ENCODE measurements around the gene RPS6KB1.
"Not testable (repeated sequence)": the region's sequence is repeated elsewhere in the genome, so short reads cannot be mapped to it uniquely, and the experiment has no call there.

RPS6KB1 gene

DNA sequence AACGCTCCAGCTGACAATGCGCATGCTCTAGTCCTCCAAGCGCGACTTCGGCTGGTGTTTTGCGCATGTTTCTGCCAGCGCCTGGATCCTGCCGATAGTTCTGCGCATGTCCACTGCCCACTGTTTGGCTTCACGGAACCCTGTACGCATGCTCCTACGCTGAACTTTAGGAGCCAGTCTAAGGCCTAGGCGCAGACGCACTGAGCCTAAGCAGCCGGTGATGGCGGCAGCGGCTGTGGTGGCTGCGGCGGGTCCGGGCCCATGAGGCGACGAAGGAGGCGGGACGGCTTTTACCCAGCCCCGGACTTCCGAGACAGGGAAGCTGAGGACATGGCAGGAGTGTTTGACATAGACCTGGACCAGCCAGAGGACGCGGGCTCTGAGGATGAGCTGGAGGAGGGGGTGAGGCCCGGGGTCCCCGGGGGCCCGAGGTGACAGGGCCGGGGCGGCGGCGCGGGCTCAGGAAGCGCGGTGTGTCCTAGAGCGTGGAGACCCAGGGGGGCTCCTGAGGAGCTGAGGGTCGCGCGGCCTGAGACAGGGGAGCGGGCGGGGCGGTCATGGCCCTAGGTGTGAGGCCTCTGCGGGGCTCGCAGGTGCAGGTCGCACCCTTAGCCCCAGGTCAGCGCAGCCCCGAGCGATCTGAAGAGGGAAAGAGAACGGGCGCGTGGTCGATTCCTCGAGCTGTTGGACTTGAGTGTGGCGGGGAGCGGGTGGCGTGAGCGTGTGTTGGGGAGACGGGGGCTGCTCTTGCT, at the start of gene RPS6KB1, which contains the start of gene TUBD1:
RPS6KB1 (plus strand) TSS at position 198 of the 752 bp plus-strand sequence; CDS start at position 262, 64 bp downstream.
TUBD1 (minus strand) TSS at position 20 of the 752 bp plus-strand sequence. CDS start 1,941 bp downstream, outside the sequence.
- Histone ChIP-seq H3K9ac (ENCODE audit: low read depth, low read length) (peak within 1 kb of the TSS; percentile 76; the same call in 1 of the 2 replicates), H3K27ac (ENCODE audit: low read length) (no peak within 1 kb of the TSS), H3K27me3 (ENCODE audit: insufficient read depth, low read length) (no peaks in the 10 kb centered on the region), H3K9me3 (ENCODE audit: insufficient read depth, low read depth, low read length) (no peaks in the 10 kb centered on the region), H3K4me3 (ENCODE audit: low read length) (peak within 1 kb of the TSS; percentile 89), H3K4me1 (ENCODE audit: insufficient read depth, low read length) (0 out of 2 replicates have a peak, but pooled peaks cover 6% of the 10 kb centered on the region), H3K36me3 (ENCODE audit: insufficient read depth, low read depth, low read length) (peaks cover 12% of the 10 kb centered on the region)

DNA sequence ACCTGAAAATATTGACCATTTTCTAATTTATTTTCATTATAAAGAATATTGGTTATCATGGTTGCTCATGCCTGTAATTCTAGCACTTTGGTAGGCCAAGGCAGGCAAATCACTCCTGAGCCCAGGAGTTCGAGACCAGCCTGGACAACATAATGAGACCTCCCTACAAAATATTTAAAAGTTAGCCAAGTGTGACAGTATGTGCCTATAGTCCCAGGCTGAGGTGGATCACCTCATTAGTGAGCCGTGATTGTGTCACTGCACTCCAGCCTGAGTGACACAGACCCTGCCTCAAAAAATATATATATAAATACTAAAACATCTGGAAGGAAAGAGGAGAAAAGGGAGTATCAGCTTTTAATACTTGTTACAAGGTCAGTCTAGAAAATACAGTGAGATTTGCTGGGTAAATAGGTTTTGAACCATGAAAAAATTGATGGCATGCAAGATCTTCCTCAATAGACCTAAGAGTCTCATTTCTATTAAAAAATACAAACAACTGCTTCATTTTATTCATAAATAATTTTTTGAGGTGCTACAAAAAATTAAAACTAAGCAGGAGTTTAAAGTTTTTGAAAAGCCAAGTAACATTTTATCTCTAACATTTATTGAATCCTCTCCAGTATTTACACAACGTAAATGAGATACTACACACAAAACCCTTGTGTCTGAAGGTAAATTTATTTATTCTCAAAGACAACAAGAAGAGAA, 47.9 kb upstream of the RPS6KB1 start:
- H3K4me3 ChIP-seq (ENCODE audit: low read length), result no peak overlapping the region
- H3K4me1 ChIP-seq (ENCODE audit: insufficient read depth, low read length), result peaks cover 19% of the 10 kb centered on the region; the same call in 1 of the 2 replicates
- no peaks in the 10 kb centered on the region for H3K9me3 ChIP-seq (ENCODE audit: insufficient read depth, low read depth, low read length)
- H3K9ac ChIP-seq (ENCODE audit: low read depth, low read length), result no peak overlapping the region
- no peak overlapping the region for H3K27ac ChIP-seq (ENCODE audit: low read length)
- H3K36me3 ChIP-seq (ENCODE audit: insufficient read depth, low read depth, low read length), result peaks cover 19% of the 10 kb centered on the region
- H3K27me3 ChIP-seq (ENCODE audit: insufficient read depth, low read length), result no peaks in the 10 kb centered on the region

GRCh38 chr17:59845595-59846393, 47.1 kb upstream of the RPS6KB1 start:
- Histone ChIP-seq H3K9ac (ENCODE audit: low read depth, low read length) (no peak overlapping the region), H3K27ac (ENCODE audit: low read length) (no peak overlapping the region), H3K4me3 (ENCODE audit: low read length) (no peak overlapping the region), H3K4me1 (ENCODE audit: insufficient read depth, low read length) (peaks cover 19% of the 10 kb centered on the region; the same call in 1 of the 2 replicates), H3K9me3 (ENCODE audit: insufficient read depth, low read depth, low read length) (no peaks in the 10 kb centered on the region), H3K27me3 (ENCODE audit: insufficient read depth, low read length) (no peaks in the 10 kb centered on the region), H3K36me3 (ENCODE audit: insufficient read depth, low read depth, low read length) (peaks cover 13% of the 10 kb centered on the region; the same call in 1 of the 2 replicates)

- Histone ChIP-seq H3K27me3 (ENCODE audit: insufficient read depth, low read length) (no peaks in the 10 kb centered on the region), H3K4me3 (ENCODE audit: low read length) (no peak overlapping the region), H3K27ac (ENCODE audit: low read length) (no peak overlapping the region), H3K9me3 (ENCODE audit: insufficient read depth, low read depth, low read length) (no peaks in the 10 kb centered on the region), H3K36me3 (ENCODE audit: insufficient read depth, low read depth, low read length) (peaks cover 7% of the 10 kb centered on the region; the same call in 1 of the 2 replicates), H3K4me1 (ENCODE audit: insufficient read depth, low read length) (peaks cover 17% of the 10 kb centered on the region), H3K9ac (ENCODE audit: low read depth, low read length) (no peak overlapping the region)
These were observed 46.3 kb upstream of the RPS6KB1 start for GRCh38 chr17:59846394-59847165.

DNA sequence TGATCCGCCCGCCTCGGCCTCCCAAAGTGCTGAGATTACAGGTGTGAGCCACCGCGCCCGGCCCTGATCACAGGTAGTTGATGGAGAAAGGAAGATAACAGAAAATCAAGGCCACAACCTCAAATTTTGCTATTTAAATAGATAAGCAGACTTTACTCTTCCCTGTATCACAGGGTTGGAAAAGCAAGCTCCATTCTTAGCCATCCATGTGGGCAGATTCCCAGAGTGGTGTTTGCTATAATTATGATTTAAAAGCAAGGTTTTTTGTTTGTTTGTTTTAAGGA, 44.6 kb upstream of the RPS6KB1 start:
- H3K4me1 ChIP-seq (ENCODE audit: insufficient read depth, low read length), result peaks cover 25% of the 10 kb centered on the region
- H3K9ac ChIP-seq (ENCODE audit: low read depth, low read length), result no peak overlapping the region
- no peak overlapping the region for H3K27ac ChIP-seq (ENCODE audit: low read length)
- no peak overlapping the region for H3K4me3 ChIP-seq (ENCODE audit: low read length)
- H3K9me3 ChIP-seq (ENCODE audit: insufficient read depth, low read depth, low read length), result no peaks in the 10 kb centered on the region
- H3K36me3 ChIP-seq (ENCODE audit: insufficient read depth, low read depth, low read length), result no peaks in the 10 kb centered on the region
- no peaks in the 10 kb centered on the region for H3K27me3 ChIP-seq (ENCODE audit: insufficient read depth, low read length)

DNA sequence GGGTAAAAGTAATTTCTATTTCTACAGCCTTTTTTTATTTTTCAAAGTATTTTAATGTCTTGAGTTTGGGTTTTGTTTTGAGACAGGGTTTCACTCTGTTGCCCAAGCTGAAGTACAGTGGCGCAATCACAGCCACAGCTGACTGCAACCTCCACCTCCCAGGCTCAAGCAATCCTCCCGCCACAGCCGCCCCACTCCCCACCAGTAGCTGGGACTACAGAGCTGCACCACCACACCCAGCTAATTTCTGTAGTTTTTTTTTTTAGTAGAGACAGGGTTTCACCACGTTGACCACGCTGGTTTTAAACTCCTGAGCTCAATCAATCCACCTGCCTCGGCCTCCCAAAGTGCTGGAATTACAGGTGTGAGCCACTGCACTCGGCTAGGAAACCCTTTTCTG, 44.1 kb upstream of the RPS6KB1 start:
- Histone ChIP-seq H3K4me1 (ENCODE audit: insufficient read depth, low read length) (peaks cover 30% of the 10 kb centered on the region), H3K9ac (ENCODE audit: low read depth, low read length) (no peak overlapping the region)

DNA sequence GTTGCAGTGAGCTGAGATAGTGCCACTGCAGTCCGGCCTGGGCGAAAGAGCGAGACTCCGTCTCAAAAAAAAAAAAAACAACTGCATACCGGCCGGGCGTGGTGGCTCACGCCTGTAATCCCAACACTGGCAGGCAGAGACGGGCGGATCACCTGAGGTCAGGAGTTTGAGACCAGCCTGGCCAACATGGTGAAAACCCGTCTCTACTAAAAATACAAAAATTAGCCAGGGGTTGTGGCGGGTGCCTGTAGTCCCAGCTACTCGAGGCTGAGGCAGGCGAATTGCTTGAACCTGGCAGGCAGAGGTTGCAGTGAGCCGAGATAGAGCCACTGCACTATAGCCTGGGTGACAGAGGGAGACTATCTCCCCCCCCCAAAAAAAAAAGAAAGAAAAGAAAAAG, 42.6 kb upstream of the RPS6KB1 start:
- H3K36me3 ChIP-seq (ENCODE audit: insufficient read depth, low read depth, low read length); H3K9ac ChIP-seq (ENCODE audit: low read depth, low read length); H3K27ac ChIP-seq (ENCODE audit: low read length); H3K9me3 ChIP-seq (ENCODE audit: insufficient read depth, low read depth, low read length); H3K27me3 ChIP-seq (ENCODE audit: insufficient read depth, low read length); H3K4me3 ChIP-seq (ENCODE audit: low read length): not testable (repeated sequence)
- H3K4me1 ChIP-seq (ENCODE audit: insufficient read depth, low read length), result peaks cover 31% of the 10 kb centered on the region

More for the DNA sequence above, 44.1 kb upstream of the RPS6KB1 start:
- H3K4me3 ChIP-seq (ENCODE audit: low read length), result no peak overlapping the region
- no peaks in the 10 kb centered on the region for H3K36me3 ChIP-seq (ENCODE audit: insufficient read depth, low read depth, low read length)
- H3K9me3 ChIP-seq (ENCODE audit: insufficient read depth, low read depth, low read length), result no peaks in the 10 kb centered on the region
- no peak overlapping the region for H3K27ac ChIP-seq (ENCODE audit: low read length)
- no peaks in the 10 kb centered on the region for H3K27me3 ChIP-seq (ENCODE audit: insufficient read depth, low read length)

- Histone ChIP-seq H3K9ac (ENCODE audit: low read depth, low read length) (no peak overlapping the region), H3K4me1 (ENCODE audit: insufficient read depth, low read length) (peaks cover 18% of the 10 kb centered on the region), H3K4me3 (ENCODE audit: low read length) (no peak overlapping the region), H3K27me3 (ENCODE audit: insufficient read depth, low read length) (no peaks in the 10 kb centered on the region), H3K27ac (ENCODE audit: low read length) (no peak overlapping the region), H3K36me3 (ENCODE audit: insufficient read depth, low read depth, low read length) (no peaks in the 10 kb centered on the region), H3K9me3 (ENCODE audit: insufficient read depth, low read depth, low read length) (no peaks in the 10 kb centered on the region)
These were observed 41.2 kb upstream of the RPS6KB1 start for GRCh38 chr17:59851439-59852375.

DNA sequence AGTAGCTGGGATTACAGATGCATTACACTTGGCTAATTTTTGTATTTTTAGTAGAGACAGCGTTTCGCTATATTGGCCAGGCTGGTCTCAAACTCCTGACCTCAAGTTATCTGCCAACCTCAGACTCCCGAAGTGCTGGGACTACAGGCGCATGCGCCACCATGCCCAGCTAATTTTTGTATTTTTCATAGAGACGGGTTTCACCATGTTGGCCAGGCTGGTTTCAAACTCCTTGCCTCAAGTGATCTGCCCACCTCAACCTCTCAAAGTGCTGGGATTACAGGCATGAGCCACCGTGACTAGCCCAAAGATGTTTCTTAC, 40.1 kb upstream of the RPS6KB1 start:
- peak overlapping the region; percentile 45 for H3K9ac ChIP-seq (ENCODE audit: low read depth, low read length)
- H3K4me1 ChIP-seq (ENCODE audit: insufficient read depth, low read length), result peaks cover 22% of the 10 kb centered on the region
- H3K4me3 ChIP-seq (ENCODE audit: low read length); H3K9me3 ChIP-seq (ENCODE audit: insufficient read depth, low read depth, low read length); H3K36me3 ChIP-seq (ENCODE audit: insufficient read depth, low read depth, low read length); H3K27me3 ChIP-seq (ENCODE audit: insufficient read depth, low read length): not testable (repeated sequence)
- H3K27ac ChIP-seq (ENCODE audit: low read length), result peak overlapping the region; percentile 54

- H3K4me3 ChIP-seq (ENCODE audit: low read length), result no peak overlapping the region
- H3K9me3 ChIP-seq (ENCODE audit: insufficient read depth, low read depth, low read length), result no peaks in the 10 kb centered on the region
- peaks cover 22% of the 10 kb centered on the region for H3K4me1 ChIP-seq (ENCODE audit: insufficient read depth, low read length)
- H3K9ac ChIP-seq (ENCODE audit: low read depth, low read length), result peak overlapping the region; percentile 45
- H3K27ac ChIP-seq (ENCODE audit: low read length), result peak overlapping the region; percentile 54
- H3K36me3 ChIP-seq (ENCODE audit: insufficient read depth, low read depth, low read length), result no peaks in the 10 kb centered on the region
- H3K27me3 ChIP-seq (ENCODE audit: insufficient read depth, low read length), result no peaks in the 10 kb centered on the region
These were observed 39.6 kb upstream of the RPS6KB1 start for GRCh38 chr17:59853168-59853918.

Data from iPS-20b (cell line).